ENCODE measurements around the gene DOCK6. TPM values are rescaled to one million over a fixed set of nuclear protein-coding genes. Genes with fewer than 3 reads are reported as not detected.

DOCK6 gene
- total and polyA plus RNA-seq, 2 of the 13 experiments (the other 11 are each of a cell fraction or from before 2014, with no cell fraction given) = 5.4 to 38.1 TPM

DNA sequence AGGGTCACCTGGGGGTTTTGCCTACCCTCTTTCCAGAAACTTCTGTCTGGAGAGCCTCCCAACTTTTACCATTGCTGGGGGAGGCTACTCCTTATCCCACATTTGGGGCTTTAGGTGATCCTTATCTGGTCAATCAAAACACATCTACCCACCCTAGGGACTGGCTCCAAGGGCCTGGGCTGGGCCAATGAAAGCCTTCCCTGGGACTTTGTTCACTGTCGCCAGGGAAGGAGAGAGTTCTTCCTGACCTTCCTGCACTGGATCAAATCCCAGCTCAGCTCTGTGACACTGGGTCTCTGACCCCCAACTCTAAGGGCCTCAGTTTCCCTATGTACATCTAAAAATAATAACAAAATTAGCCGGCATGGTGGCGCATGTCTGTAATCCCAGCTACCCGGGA is 11.1 kb downstream of the DOCK6 start:
- CTCF ChIA-PET (ENCODE audit: low intra/inter-chr PET ratio, low total read pairs) = no interaction called here
- BruUV-seq (replicated peaks) = no TSS peak

DNA sequence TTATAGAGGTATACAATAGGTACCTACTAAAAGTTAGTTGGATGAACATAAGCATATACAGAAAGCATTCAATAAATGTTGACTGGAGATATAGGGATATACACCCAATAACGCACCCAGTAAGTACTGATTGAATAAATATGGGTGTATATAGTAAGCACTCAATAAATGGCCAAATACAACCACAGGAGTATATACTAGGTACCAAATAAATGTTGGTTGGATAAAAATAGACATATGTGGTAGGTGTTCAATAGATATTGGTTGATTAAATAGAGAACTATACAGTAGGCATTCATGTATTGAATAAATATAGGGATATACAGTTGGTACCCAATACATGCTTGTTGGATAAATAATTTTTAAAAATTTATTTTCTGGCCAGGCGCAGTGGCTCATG is 13.5 kb downstream of the DOCK6 start:
- 90% methylated on average over 2 of the region's 2 CpGs for WGBS (ENCODE audit: low lambda C conversion rate)
- no TSS peak for BruUV-seq (replicated peaks)
- H3K27me3 ChIP-seq (ENCODE audit: control insufficient read depth in 1 of 2, insufficient read depth in 2 of 2, low read length in 2 of 2) = no peaks in the 10 kb centered on the region
- peaks cover under 1% of the 10 kb centered on the region for H3K4me1 ChIP-seq (ENCODE audit: insufficient read depth, low read length)
- ATAC-seq = no peak
- H4K20me1 ChIP-seq (ENCODE audit: insufficient read depth, low read length) = no peaks in the 10 kb centered on the region
- no peak for DNase-seq (ENCODE audit: low spot score)
- no peak overlapping the region for H3K4me2 ChIP-seq (ENCODE audit: low read depth, low read length)
- H2AFZ ChIP-seq (ENCODE audit: low read length) = no peak overlapping the region
- in situ Hi-C loops (cut with HindIII; ENCODE audit: extremely low pct_ligation_motif_present, low pct_unique_long_range_greater_than_20kb) (no loop called here), intact Hi-C loops (cut with micrococcal nuclease; ENCODE audit: unreplicated experiment) (no loop called here)
- no peaks in the 10 kb centered on the region for H3K9me3 ChIP-seq (ENCODE audit: low read length)
- no peak for FAIRE-seq
- POLR2A ChIA-PET = no interaction called here
- H3K79me2 ChIP-seq (ENCODE audit: insufficient read depth, low read length) = no peaks in the 10 kb centered on the region
- CTCF ChIA-PET (ENCODE audit: low intra/inter-chr PET ratio, low total read pairs) = no interaction called here
- H3K36me3 ChIP-seq (replicated peaks in 1 of 2; ENCODE audit: control insufficient read depth in 1 of 2, insufficient read depth in 2 of 2, low read length in 2 of 2) = peaks cover 8 to 25% of the 10 kb centered on the region in 2 experiments; a peak in 4 of 5 replicates
- H3K4me3 ChIP-seq (replicated peaks in 1 of 3; ENCODE audit: insufficient read depth in 1 of 3, low read depth in 2 of 3, low read length in 3 of 3) = no peak overlapping the region
- no peak overlapping the region for H3K27ac ChIP-seq (ENCODE audit: extremely low read length, insufficient read depth, low read length)
- no peak overlapping the region for H3K9ac ChIP-seq (ENCODE audit: insufficient read depth, low read depth, low read length)
- no peak for TF ChIP-seq ZFY (CRISPR knock-in tag; IDR thresholded peaks at IDR 0.05)
- no peak for TF ChIP-seq ZNF616 (CRISPR knock-in tag; IDR thresholded peaks at IDR 0.05; ENCODE audit: low read depth)
- no peak for TF ChIP-seq HES4 (CRISPR knock-in tag; IDR thresholded peaks at IDR 0.05; ENCODE audit: borderline replicate concordance)
- TF ChIP-seq, protein P1, sequence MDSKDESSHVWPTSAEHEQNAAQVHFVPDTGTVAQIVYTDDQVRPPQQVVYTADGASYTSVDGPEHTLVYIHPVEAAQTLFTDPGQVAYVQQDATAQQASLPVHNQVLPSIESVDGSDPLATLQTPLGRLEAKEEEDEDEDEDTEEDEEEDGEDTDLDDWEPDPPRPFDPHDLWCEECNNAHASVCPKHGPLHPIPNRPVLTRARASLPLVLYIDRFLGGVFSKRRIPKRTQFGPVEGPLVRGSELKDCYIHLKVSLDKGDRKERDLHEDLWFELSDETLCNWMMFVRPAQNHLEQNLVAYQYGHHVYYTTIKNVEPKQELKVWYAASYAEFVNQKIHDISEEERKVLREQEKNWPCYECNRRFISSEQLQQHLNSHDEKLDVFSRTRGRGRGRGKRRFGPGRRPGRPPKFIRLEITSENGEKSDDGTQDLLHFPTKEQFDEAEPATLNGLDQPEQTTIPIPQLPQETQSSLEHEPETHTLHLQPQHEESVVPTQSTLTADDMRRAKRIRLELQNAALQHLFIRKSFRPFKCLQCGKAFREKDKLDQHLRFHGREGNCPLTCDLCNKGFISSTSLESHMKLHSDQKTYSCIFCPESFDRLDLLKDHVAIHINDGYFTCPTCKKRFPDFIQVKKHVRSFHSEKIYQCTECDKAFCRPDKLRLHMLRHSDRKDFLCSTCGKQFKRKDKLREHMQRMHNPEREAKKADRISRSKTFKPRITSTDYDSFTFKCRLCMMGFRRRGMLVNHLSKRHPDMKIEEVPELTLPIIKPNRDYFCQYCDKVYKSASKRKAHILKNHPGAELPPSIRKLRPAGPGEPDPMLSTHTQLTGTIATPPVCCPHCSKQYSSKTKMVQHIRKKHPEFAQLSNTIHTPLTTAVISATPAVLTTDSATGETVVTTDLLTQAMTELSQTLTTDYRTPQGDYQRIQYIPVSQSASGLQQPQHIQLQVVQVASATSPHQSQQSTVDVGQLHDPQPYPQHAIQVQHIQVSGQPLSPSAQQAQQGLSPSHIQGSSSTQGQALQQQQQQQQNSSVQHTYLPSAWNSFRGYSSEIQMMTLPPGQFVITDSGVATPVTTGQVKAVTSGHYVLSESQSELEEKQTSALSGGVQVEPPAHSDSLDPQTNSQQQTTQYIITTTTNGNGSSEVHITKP (CRISPR knock-in tag; IDR thresholded peaks at IDR 0.05; ENCODE audit: low read depth) = no peak
- no peak for TF ChIP-seq ATRX (CRISPR knock-in tag; IDR thresholded peaks at IDR 0.05; ENCODE audit: borderline replicate concordance)
- TF ChIP-seq, protein P2, sequence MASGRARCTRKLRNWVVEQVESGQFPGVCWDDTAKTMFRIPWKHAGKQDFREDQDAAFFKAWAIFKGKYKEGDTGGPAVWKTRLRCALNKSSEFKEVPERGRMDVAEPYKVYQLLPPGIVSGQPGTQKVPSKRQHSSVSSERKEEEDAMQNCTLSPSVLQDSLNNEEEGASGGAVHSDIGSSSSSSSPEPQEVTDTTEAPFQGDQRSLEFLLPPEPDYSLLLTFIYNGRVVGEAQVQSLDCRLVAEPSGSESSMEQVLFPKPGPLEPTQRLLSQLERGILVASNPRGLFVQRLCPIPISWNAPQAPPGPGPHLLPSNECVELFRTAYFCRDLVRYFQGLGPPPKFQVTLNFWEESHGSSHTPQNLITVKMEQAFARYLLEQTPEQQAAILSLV (CRISPR knock-in tag; IDR thresholded peaks at IDR 0.05; ENCODE audit: borderline replicate concordance) = no peak

More for the DNA sequence above, 11.1 kb downstream of the DOCK6 start:
- Histone ChIP-seq H3K9ac (ENCODE audit: insufficient read depth, low read depth, low read length) (no peak overlapping the region), H2AFZ (ENCODE audit: low read length) (no peak overlapping the region), H3K9me3 (ENCODE audit: low read length) (no peaks in the 10 kb centered on the region), H3K4me3 (replicated peaks in 1 of 3; ENCODE audit: insufficient read depth in 1 of 3, low read depth in 2 of 3, low read length in 3 of 3) (no peak overlapping the region), H3K4me2 (ENCODE audit: low read depth, low read length) (no peak overlapping the region), H3K4me1 (ENCODE audit: insufficient read depth, low read length) (peaks cover 4% of the 10 kb centered on the region), H3K79me2 (ENCODE audit: insufficient read depth, low read length) (no peaks in the 10 kb centered on the region), H4K20me1 (ENCODE audit: insufficient read depth, low read length) (peaks cover 2% of the 10 kb centered on the region; the same call in 1 of the 2 replicates), H3K27me3 (ENCODE audit: control insufficient read depth in 1 of 2, insufficient read depth in 2 of 2, low read length in 2 of 2) (no peaks in the 10 kb centered on the region), H3K36me3 (replicated peaks in 1 of 2; ENCODE audit: control insufficient read depth in 1 of 2, insufficient read depth in 2 of 2, low read length in 2 of 2) (peaks cover 8 to 25% of the 10 kb centered on the region in 2 experiments; a peak in 4 of 5 replicates), H3K27ac (ENCODE audit: extremely low read length, insufficient read depth, low read length) (no peak overlapping the region)
- TF ChIP-seq, protein P3, sequence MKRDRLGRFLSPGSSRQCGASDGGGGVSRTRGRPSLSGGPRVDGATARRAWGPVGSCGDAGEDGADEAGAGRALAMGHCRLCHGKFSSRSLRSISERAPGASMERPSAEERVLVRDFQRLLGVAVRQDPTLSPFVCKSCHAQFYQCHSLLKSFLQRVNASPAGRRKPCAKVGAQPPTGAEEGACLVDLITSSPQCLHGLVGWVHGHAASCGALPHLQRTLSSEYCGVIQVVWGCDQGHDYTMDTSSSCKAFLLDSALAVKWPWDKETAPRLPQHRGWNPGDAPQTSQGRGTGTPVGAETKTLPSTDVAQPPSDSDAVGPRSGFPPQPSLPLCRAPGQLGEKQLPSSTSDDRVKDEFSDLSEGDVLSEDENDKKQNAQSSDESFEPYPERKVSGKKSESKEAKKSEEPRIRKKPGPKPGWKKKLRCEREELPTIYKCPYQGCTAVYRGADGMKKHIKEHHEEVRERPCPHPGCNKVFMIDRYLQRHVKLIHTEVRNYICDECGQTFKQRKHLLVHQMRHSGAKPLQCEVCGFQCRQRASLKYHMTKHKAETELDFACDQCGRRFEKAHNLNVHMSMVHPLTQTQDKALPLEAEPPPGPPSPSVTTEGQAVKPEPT (CRISPR knock-in tag; IDR thresholded peaks at IDR 0.05; ENCODE audit: low read depth) = no peak
- no peak for TF ChIP-seq ZNF781 (CRISPR knock-in tag; IDR thresholded peaks at IDR 0.05; ENCODE audit: borderline replicate concordance, not compliant biosample characterization)
- no peak for TF ChIP-seq ADNP (CRISPR knock-in tag; IDR thresholded peaks at IDR 0.05)
- peak; percentile 95 for TF ChIP-seq RFX5 (IDR thresholded peaks at IDR 0.05; ENCODE audit: low read depth, low read length)
- TF ChIP-seq RFXANK (CRISPR knock-in tag; IDR thresholded peaks at IDR 0.05) = peak; percentile 91; the same call in 1 of the 2 replicates
- TF ChIP-seq ISX (CRISPR knock-in tag; conservative IDR thresholded peaks at IDR 0.05) = no peak
- TF ChIP-seq RFXAP (CRISPR knock-in tag; IDR thresholded peaks at IDR 0.05; ENCODE audit: borderline replicate concordance) = peak; percentile 88
- POLR2A ChIA-PET = interaction anchor here (1.0 kb wide), 1 partner anchor 124 kb away, joined by 3 read pairs; no protein-coding TSS in a partner anchor
- 99% methylated on average over 4 of the region's 4 CpGs for WGBS (ENCODE audit: low lambda C conversion rate)
- FAIRE-seq (no peak), DNase-seq (ENCODE audit: low spot score) (no peak), ATAC-seq (no peak)
- in situ Hi-C loops (cut with HindIII; ENCODE audit: extremely low pct_ligation_motif_present, low pct_unique_long_range_greater_than_20kb) = no loop called here
- intact Hi-C loops (cut with micrococcal nuclease; ENCODE audit: unreplicated experiment) = no loop called here

All from HepG2 (cell line).